Activated CD4-positive, alpha-beta T cell treated with anti-CD3 and anti-CD28 coated beads for 48 hours (primary cell): Measurements from ENCODE around the gene GPHN.
"Not testable (repeated sequence)": the region's sequence is repeated elsewhere in the genome, so short reads cannot be mapped to it uniquely, and the experiment has no call there.

Experiments
- DNase-seq: peaks from one replicate; pipeline ENCODE4 v3.0.0-alpha.2; 2020

GPHN gene

DNA sequence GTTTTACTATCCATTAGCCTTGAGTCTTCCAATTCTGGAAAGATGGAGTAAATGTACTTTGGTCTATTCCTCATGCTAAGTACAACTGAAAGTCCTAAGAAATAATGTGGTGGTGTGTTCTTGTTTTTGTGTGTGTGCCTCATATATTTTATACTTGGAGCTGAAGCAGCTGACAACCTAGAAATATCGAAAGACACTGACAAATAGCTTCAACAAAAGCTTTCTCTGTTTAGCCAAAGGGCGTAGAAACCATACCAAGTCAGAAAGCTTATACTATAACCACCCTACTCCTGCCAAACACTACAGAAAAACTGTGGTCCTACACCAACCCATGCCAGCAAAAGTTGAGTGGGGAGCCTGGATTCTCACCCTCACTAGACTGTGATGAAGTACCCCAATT is 188.4 kb downstream of the GPHN start:
- DNase-seq: no peak

DNA sequence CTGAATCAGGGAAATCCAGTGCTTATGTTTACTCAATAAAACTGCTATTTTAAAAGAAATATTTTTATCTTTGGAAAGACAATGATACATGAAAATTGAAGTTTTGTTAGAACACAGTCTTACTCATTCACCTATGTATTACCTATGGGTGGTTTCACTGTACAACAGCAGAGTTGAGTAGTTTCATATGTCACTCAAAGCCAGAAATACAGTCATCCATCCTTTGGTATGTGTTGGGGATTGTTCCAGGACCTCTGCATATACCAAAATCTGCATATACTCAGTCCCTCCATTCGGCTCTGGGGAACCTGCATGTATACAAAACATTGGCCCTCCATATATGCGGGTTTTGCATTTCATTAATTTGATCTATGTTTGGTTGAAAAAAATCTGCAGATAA is 190.6 kb downstream of the GPHN start:
- DNase-seq: no peak

DNA sequence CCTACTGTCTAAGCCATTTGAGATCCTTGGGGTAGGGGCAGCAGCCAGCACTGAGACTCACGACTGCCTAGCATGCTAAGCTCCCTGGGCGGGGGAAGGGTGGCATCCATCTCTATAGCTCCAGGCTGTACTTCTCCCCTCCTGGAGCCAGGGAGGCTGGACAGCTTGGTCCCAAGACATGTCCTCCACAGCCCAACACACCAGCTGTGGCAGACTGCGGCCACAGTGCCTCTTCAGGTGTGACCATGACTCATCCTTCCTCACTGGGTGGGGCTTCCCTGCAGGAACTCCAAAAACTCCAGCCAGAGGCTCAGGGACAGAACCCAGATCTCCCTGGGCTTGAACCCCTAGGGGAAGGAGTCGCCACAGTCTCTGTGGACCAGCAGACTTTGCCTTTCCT is 193.9 kb downstream of the GPHN start:
- DNase-seq: no peak

- no peak for DNase-seq
Measured at GRCh38 chr14:66708267-66708666, 200.3 kb downstream of the GPHN start.

GRCh38 chr14:66709291-66709690 is 201.3 kb downstream of the GPHN start:
- DNase-seq: no peak

DNA sequence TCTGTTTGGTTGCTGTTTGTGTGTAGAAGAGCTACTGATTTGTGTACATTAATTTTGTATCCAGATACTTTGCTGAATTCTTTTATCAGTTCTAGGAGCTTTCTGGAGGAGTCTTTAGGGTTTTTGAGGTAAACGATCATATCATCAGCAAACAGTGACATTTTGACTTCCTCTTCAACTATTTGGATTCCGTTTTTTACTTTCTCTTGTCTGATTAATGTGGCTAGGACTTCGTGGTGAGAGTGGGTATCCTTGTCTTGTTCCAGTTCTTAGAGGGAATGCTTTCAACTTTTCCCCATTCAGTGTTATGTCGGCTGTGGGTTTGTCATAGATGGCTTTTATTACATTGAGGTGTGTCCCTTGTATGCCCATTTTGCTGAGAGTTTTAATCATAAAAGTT is 206.3 kb downstream of the GPHN start:
- DNase-seq: not testable (repeated sequence)

- DNase-seq: not testable (repeated sequence)
Measured at GRCh38 chr14:66715313-66715712, 207.4 kb downstream of the GPHN start.

- DNase-seq: no peak
Measured at GRCh38 chr14:66716227-66716626, 208.3 kb downstream of the GPHN start.

DNA sequence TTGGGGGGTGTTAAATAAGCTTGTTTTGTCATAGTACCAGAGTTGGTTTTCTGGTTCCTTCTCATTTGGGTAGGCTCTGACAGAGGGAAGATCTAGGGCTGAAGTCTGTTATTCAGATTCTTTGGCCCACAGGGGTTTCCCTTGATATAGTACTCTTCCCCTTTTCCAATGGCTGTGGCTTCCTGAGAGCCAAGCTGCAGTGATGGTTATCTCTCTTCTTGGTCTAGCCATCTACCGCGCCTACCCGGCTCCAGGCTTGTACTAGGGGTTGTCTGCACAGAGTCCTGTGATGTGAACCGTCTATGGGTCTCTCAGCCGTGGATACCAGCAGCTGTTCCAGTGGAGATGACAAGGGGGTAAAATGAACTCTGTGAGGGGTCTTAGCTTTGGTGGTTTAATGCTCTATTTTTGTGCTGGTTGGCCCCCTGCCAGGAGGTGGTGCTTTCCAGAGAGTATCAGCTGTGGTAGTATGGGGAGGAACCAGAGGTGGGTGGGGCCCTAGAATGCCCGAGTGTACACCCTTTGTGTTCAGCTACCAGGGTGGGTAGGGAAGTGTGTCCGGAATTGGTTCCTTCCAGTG is 209.7 kb downstream of the GPHN start:
- no peak for DNase-seq

DNA sequence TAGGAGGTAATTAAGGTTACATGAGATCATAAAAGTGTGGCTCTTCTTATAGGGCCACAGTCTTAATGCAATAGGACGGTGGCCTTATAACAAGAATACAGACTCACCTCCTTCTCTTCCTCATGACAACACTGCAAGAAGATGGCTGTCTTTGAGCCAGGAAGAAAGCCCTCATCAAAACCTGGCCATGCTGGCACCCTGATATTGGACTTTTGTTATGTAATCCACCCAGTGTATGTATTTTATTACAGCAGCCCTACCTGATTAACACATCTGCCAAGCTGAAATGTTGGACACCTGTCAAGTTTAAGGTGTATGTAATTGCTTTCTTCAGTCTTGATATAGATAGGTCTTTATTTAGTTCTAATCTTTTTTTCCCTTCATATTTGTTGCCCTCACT is 217.0 kb downstream of the GPHN start:
- DNase-seq: no peak

GRCh38 chr14:66731298-66731697 is 223.4 kb downstream of the GPHN start:
- DNase-seq: not testable (repeated sequence)

- no peak for DNase-seq
Measured at GRCh38 chr14:66735853-66736252, 227.9 kb downstream of the GPHN start.

DNA sequence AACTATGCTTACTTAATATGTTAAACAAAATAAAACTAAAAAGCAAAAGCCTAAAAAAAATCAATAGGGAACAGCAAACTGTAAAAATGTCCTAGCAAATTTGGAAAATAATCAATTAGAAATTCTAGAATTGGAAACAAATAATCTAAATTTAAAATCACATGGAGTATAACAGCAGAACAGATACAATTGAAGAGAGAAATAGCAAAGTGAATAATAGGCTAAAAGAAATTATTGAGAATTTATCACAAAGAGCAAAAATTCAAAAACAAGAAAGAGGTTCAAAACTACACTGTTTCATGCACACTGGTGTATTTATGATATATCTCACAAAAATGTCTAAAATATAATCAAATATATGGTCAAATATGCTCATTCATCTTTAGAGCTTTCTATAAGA is 231.9 kb downstream of the GPHN start:
- no peak for DNase-seq

DNA sequence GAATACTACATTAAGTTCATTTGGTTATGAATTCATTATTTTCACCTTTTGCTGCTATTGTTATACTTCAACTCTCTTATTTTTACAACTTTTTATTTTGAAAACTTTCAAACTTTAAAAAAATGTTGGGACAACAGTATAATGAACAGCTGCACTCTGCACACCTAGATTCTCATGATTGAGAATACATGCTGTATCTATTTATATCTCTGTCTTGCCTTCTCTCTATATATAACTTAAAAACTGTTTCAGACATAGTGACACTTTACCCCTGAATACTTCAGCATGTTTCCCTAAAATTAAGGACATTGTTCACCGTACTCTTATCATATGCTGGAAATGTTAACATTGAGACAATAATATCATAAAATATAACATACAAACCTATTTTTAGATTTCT is 237.1 kb downstream of the GPHN start:
- no peak for DNase-seq

- no peak for DNase-seq
Measured at GRCh38 chr14:66746316-66747006, 238.5 kb downstream of the GPHN start.

- DNase-seq: no peak
Measured at GRCh38 chr14:66752109-66752508, 244.2 kb downstream of the GPHN start.

DNA sequence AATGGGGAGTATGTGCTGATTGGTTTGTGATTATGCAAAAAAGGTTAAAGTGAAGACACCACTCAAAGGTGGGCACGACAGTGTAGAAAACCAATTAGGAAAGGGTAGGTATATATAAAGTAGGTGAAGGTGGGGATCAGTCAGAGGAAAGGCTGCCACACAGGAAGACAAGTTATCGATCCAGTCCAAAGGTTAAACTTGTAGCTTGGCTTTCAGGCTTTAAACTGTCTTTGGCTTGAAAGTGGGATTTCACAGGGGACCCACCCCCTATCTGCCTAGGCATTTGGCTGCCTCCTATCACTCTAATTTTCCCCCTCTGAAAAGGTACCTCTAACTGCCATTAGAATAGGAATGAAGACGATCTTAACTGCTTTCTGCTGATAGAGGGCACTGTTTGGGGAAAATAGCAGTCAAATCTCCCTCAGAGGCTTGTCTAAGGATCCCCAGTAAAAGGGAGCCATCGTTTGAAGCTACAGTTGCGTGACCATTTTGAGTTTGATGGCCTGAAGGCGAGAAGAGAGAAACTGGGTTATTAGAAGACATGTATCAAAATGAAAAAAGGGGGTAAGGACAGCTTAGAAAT is 250.2 kb downstream of the GPHN start:
- DNase-seq: no peak

GRCh38 chr14:66772146-66772545 is 264.2 kb downstream of the GPHN start:
- DNase-seq: no peak

DNA sequence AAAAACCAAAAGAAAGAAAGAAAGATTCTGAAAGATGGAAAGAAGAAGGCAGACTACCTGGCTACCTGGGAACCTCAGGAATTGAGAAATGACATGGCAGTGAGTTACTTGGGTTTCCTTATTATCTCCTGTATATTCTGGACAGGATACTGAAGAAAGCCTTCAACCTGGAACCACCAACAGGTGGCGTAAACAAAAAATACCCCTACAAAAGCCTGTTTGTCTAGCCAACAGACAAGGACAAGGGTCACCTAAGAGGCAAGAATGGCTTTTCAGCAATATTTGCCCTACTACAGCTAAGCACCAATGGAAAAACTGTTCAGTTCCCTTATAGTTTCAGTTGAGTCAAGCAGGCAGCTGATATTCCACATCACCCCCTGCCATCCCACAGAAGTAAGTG is 274.9 kb downstream of the GPHN start:
- DNase-seq: no peak

DNA sequence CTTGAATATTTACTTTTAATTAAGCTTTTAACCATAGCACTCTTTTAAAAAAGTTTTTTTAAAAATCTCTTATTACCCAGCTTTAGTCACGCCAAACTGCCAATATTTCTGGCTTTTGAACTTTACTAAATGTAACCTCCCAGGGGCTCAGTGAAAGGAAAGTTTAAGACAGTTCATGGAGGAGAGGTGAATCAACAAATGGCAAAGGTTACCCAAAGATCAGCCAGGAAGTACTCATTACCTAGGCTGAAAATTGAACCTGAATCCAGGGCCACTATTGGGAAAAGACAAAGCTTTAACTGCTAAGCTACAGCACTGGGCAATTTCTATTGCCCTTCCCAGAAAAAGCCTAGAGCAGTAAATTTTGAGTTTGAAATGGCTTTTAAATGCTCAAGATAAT is 282.2 kb downstream of the GPHN start:
- DNase-seq: no peak

GRCh38 chr14:66802962-66803361 is 295.0 kb downstream of the GPHN start:
- no peak for DNase-seq

- no peak for DNase-seq
Measured at GRCh38 chr14:66804141-66804540, 296.2 kb downstream of the GPHN start.

GRCh38 chr14:66813636-66814035 is 305.7 kb downstream of the GPHN start:
- no peak for DNase-seq

DNA sequence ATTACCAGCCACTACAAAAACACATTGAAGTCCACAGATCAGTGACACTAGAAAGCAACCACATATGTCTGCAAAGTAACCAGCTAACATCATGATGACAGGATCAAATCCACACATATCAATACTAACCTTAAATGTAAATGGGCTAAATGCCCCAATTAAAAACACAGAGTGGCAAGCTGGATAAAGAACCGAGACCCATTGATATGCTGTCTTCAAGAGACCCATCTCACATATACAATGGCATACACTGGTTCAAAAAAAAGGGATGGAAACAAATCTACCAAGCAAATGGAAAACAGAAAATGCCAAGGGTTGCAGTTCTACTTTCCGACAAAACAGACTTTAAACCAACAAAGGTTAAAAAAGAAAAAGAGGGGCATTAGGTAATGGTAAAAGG is 307.7 kb downstream of the GPHN start:
- no peak for DNase-seq

DNA sequence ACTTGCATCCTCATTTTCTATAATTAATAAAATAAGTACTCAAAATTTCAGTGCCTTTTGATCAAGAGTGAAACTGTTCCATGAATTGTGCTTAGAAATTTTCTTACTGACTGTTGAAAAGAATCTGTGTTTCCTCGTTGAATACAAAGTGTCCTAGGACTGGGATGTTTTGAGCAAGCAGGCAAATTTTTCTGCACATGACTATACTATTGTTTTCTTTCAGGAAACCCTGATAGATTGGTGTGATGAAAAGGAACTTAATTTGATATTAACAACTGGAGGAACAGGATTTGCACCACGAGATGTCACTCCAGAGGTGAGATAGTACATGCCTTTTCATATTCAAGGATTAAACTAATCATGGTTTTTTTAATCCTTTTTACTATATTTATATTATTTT is 316.3 kb downstream of the GPHN start:
- DNase-seq: no peak
